Fibroblast of upper back skin (primary cell): Measurements from ENCODE around the gene VEGFA.

Experiments
- DNase-seq: peaks from one replicate; pipeline ENCODE4 v3.0.0-alpha.2; 2013

Gene VEGFA

GRCh38 chr6:43769526-43770371 is at the start of gene VEGFA:
TSS of gene VEGFA (plus strand) at chr6:43770211.
- peak; percentile 93 for DNase-seq

- DNase-seq = no peak
These were observed 49.0 kb upstream of the VEGFA start for GRCh38 chr6:43720999-43721398.

GRCh38 chr6:43722920-43723545 is 47.0 kb upstream of the VEGFA start:
- DNase-seq = no peak

DNA sequence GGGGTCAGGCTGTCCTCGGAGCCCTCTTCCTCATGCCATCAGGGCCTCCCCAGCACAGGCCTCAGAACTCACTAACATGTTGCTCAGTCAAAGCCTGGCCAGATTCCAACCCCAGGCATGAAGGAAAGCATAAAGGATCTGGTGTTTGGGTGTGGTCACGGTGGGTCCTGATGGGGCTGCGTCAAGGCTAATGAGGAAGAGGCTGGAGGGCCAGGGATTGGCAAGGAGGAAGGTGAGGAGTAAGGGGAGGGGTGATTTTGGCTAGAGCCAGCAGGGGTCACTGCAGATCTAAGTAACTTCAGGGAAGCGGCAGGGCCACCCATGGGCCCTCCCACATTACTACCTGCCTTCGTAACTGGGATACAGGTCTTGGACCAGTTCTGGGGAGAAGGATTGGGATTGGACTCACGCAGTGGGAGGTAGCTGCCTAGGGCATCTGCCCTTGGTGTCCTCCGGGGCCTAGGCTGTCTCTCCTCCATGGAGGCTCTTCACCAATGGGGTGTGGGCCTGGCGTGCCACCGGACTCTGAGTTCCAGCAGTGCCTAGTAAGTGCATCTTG is 46.2 kb upstream of the VEGFA start:
- DNase-seq = peak; percentile 73

- no peak for DNase-seq
These were observed 45.7 kb upstream of the VEGFA start for GRCh38 chr6:43724354-43724753.

- DNase-seq = peak; percentile 97
These were observed 44.9 kb upstream of the VEGFA start for GRCh38 chr6:43724914-43725642.

- no peak for DNase-seq
These were observed 44.1 kb upstream of the VEGFA start for GRCh38 chr6:43725643-43726580.

DNA sequence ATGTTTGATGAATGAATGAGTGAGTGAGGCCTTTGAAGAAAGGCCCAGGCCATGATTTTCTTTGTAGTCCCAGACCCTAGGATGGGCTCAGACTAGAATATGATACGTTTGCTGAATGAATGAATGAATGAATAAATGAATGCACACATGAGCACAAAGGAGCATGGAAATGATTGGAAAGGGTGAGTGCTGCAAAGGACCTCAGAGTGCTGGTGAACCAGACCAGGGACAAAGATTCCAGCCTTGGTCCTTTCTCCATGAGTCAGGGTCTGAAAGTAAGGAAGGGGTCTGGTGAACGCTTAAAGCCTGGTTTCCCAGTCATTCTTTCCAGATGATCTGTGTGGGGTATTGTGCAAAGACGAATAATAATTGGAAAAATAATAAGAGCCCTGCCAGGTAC is 42.4 kb upstream of the VEGFA start:
- no peak for DNase-seq

GRCh38 chr6:43728586-43728985 is 41.4 kb upstream of the VEGFA start:
- DNase-seq = no peak

DNA sequence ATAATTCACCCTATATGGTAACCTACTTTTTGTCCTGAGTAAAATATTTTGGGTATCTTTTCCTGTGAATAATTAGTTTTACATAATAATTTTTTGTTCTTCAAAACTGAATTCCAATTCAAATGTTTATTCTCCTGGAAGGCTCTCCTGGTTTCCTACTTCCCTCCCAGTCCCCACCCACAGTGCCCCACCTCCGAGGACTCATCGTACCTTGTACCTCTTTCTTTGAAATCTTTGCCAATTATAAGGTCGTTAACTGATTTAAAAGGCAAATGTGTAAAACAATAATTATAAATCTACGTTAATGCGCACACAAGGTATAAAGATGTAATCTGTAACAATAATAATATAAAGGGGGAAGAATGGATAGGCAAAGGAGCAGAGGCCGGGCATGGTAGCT is 40.5 kb upstream of the VEGFA start:
- no peak for DNase-seq

DNA sequence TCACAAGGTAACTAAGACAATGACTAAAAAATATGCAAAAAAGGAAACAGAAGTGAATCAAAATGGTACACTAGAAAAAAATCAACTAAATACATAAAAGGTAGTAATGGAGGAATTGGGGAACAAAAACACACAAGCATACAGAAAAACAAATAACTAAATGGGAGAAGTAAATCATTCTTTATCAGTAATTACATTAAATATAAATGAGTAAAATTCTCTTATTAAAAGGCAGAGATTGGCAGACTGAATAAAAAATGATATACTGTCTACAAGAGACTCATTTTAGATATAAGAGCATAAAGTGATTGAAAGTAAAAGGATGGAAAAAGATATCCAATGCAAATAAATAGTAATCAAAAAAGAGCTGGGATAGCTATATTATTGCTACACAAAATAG is 39.4 kb upstream of the VEGFA start:
- no peak for DNase-seq

GRCh38 chr6:43733471-43734293 is 36.3 kb upstream of the VEGFA start:
- no peak for DNase-seq

- DNase-seq = no peak
These were observed 35.7 kb upstream of the VEGFA start for GRCh38 chr6:43734294-43734665.

GRCh38 chr6:43735642-43736199 is 34.3 kb upstream of the VEGFA start:
- no peak for DNase-seq

GRCh38 chr6:43736211-43736786 is 33.7 kb upstream of the VEGFA start:
- DNase-seq = no peak

GRCh38 chr6:43736844-43737243 is 33.2 kb upstream of the VEGFA start:
- DNase-seq = no peak

GRCh38 chr6:43737272-43738081 is 32.5 kb upstream of the VEGFA start:
- DNase-seq = peak; percentile 47

DNA sequence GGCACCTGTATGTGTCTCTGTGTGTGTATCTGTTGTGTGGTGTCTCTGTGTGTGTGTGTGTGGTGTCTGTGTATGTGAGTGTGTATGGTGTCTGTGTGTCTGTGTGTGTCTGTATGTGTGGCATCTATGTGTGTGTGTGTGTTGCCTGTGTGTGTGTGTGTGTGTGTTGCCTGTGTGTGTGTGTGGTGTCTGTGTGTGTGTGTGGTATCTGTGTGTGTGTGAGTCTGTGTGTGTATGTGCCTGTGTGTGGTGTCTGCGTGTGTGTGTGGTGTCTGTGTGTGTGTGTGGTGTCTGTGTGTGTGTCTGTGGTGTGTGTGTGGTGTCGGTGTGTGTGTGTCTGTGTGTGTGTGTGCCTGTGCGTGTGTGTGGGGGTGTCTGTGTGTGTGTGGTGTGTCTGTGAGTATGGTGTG is 31.7 kb upstream of the VEGFA start:
- no peak for DNase-seq

DNA sequence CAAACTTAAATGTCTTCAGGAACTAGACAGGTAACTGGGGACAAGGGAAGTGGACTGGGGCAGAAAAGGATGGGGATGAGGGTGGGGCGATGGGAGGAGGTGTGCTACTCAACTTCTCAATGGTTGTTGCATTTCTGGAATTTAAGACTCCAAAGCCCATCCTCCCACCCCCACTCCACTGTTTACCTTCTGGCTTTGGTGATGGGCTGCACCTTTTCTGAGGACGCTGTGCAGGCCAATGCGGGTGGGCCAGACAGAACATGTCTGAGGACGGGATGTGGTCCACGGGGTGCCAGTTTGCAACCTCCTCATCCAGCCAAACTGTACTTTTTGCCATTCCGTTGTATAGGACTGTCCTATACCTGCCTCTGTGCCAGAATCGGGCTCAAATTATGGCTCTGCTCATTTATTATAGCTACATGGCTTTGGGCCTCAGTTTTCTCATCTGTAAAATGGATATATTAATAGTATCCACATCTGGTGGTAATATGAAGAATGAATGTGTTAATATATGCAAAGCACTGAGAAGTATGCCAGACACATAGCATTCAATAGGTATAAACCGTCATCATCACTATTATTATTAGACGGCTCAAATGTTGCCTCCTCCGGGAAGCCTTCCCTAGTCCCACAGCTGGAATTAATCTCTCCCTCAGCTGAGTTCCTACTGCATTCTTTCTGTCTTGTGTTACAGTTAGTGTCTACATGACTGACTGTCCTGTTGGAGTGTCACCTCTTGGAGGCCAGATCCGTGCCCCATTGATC is 31.0 kb upstream of the VEGFA start:
- DNase-seq = no peak
